ENCODE data around the gene HLA-G. TPM values are rescaled to one million over a fixed set of nuclear protein-coding genes. Genes with fewer than 3 reads are reported as not detected.

The HLA-G gene
- total RNA-seq, 4 donors from 2014 or later: not detected

- TF ChIP-seq POLR2AphosphoS5 (IDR thresholded peaks at IDR 0.05): no peak
- TF ChIP-seq CTCF (IDR thresholded peaks at IDR 0.05): no peak
- TF ChIP-seq POLR2A (IDR thresholded peaks at IDR 0.05): no peak
- no peak for TF ChIP-seq EP300 (IDR thresholded peaks at IDR 0.05)
- Histone ChIP-seq H3K27ac (no peak overlapping the region), H3K36me3 (no peaks in the 10 kb centered on the region), H3K4me1 (no peaks in the 10 kb centered on the region), H3K4me3 (no peak overlapping the region), H3K9me3 (no peaks in the 10 kb centered on the region), H3K27me3 (peaks cover 33% of the 10 kb centered on the region)
- WGBS, 2 donors (ENCODE audit: low coverage in 1 of 2): 54 to 61% methylated on average over 2 of the region's 2 CpGs
- no peak for ATAC-seq
These were observed 17.3 kb upstream of the HLA-G start for GRCh38 chr6:29810371-29810770.

GRCh38 chr6:29811377-29811776 lies 16.2 kb upstream of the HLA-G start:
- Histone ChIP-seq H3K9me3 (no peaks in the 10 kb centered on the region), H3K4me3 (no peak overlapping the region), H3K27ac (no peak overlapping the region), H3K36me3 (no peaks in the 10 kb centered on the region), H3K4me1 (no peaks in the 10 kb centered on the region), H3K27me3 (peaks cover 23% of the 10 kb centered on the region)
- WGBS, 2 donors (ENCODE audit: low coverage in 1 of 2): no CpG with 5 or more reads among the region's 1 CpG
- ATAC-seq: no peak
- TF ChIP-seq POLR2A (IDR thresholded peaks at IDR 0.05) (no peak), POLR2AphosphoS5 (IDR thresholded peaks at IDR 0.05) (no peak), CTCF (IDR thresholded peaks at IDR 0.05) (no peak), EP300 (IDR thresholded peaks at IDR 0.05) (no peak)

- H3K27me3 ChIP-seq: peaks cover 13% of the 10 kb centered on the region
- no peaks in the 10 kb centered on the region for H3K36me3 ChIP-seq
- no peaks in the 10 kb centered on the region for H3K4me1 ChIP-seq
- H3K9me3 ChIP-seq: no peaks in the 10 kb centered on the region
- TF ChIP-seq POLR2A (IDR thresholded peaks at IDR 0.05) (no peak), POLR2AphosphoS5 (IDR thresholded peaks at IDR 0.05) (no peak), CTCF (IDR thresholded peaks at IDR 0.05) (no peak), EP300 (IDR thresholded peaks at IDR 0.05) (no peak)
- H3K4me3 ChIP-seq: no peak overlapping the region
- ATAC-seq: no peak
- H3K27ac ChIP-seq: no peak overlapping the region
- WGBS, 2 donors (ENCODE audit: low coverage in 1 of 2): no CpG with 5 or more reads among the region's 1 CpG
These were observed 14.6 kb upstream of the HLA-G start for GRCh38 chr6:29813066-29813465.

- no peak overlapping the region for H3K27ac ChIP-seq
- no peaks in the 10 kb centered on the region for H3K9me3 ChIP-seq
- H3K4me3 ChIP-seq: no peak overlapping the region
- ATAC-seq: no peak
- 48 to 64% methylated on average over 2 to 5 of the region's 7 CpGs for WGBS, 2 donors (ENCODE audit: low coverage in 1 of 2)
- TF ChIP-seq CTCF (IDR thresholded peaks at IDR 0.05) (no peak), POLR2AphosphoS5 (IDR thresholded peaks at IDR 0.05) (no peak), POLR2A (IDR thresholded peaks at IDR 0.05) (no peak)
- H3K4me1 ChIP-seq: no peaks in the 10 kb centered on the region
- peaks cover 13% of the 10 kb centered on the region for H3K27me3 ChIP-seq
- H3K36me3 ChIP-seq: no peaks in the 10 kb centered on the region
These were observed 13.8 kb upstream of the HLA-G start for GRCh38 chr6:29813809-29814208.

- 61 to 72% methylated on average over 5 to 6 of the region's 9 CpGs for WGBS, 2 donors (ENCODE audit: low coverage in 1 of 2)
- H3K27ac ChIP-seq: no peak overlapping the region
- TF ChIP-seq CTCF (IDR thresholded peaks at IDR 0.05) (no peak), EP300 (IDR thresholded peaks at IDR 0.05) (no peak), POLR2AphosphoS5 (IDR thresholded peaks at IDR 0.05) (no peak), POLR2A (IDR thresholded peaks at IDR 0.05) (no peak)
- peaks cover 16% of the 10 kb centered on the region for H3K27me3 ChIP-seq
- no peaks in the 10 kb centered on the region for H3K4me1 ChIP-seq
- no peak for ATAC-seq
- no peaks in the 10 kb centered on the region for H3K36me3 ChIP-seq
- no peak overlapping the region for H3K4me3 ChIP-seq
- H3K9me3 ChIP-seq: no peaks in the 10 kb centered on the region
These were observed 13.1 kb upstream of the HLA-G start for GRCh38 chr6:29814379-29815117.
